Measurements from ENCODE around the gene KCNQ2.
"Not testable (repeated sequence)": the region's sequence is repeated elsewhere in the genome, so short reads cannot be mapped to it uniquely, and the experiment has no call there.

DNA sequence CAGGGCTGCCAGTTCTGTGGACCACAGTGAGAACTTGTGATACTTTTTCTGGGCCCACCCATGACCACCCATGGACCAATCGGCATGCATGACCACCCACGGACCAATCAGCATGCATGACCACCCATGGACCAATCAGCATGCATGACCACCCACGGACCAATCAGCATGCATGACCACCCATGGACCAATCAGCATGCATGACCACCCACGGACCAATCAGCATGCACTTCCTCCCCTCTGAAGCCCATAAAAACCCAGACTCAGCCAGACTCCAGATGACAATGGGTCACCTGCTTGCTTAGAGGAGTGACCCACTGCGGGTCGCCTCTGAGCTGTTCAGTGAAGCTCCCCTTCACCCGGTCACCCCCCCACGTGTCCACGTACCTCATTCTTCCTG, 92.6 kb downstream of the KCNQ2 start:
- TF ChIP-seq, protein P1, sequence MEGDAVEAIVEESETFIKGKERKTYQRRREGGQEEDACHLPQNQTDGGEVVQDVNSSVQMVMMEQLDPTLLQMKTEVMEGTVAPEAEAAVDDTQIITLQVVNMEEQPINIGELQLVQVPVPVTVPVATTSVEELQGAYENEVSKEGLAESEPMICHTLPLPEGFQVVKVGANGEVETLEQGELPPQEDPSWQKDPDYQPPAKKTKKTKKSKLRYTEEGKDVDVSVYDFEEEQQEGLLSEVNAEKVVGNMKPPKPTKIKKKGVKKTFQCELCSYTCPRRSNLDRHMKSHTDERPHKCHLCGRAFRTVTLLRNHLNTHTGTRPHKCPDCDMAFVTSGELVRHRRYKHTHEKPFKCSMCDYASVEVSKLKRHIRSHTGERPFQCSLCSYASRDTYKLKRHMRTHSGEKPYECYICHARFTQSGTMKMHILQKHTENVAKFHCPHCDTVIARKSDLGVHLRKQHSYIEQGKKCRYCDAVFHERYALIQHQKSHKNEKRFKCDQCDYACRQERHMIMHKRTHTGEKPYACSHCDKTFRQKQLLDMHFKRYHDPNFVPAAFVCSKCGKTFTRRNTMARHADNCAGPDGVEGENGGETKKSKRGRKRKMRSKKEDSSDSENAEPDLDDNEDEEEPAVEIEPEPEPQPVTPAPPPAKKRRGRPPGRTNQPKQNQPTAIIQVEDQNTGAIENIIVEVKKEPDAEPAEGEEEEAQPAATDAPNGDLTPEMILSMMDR (IDR thresholded peaks at IDR 0.05): not testable (repeated sequence)
- TF ChIP-seq POLR2A, EP300 (IDR thresholded peaks at IDR 0.05): not testable (repeated sequence)

All from stomach (tissue), 4 donors.